H54 (cell line): ENCODE results near the gene EXOC4.

Source experiments
- DNase-seq: peaks from one replicate; pipeline ENCODE4 v3.0.0; 2011; ENCODE audit warnings: low spot score, mixed read lengths; ENCODE audit not compliant: insufficient read length
- FAIRE-seq: peaks from 3 replicates; lab custom pipeline; 2011; peaks lifted over from hg19 to GRCh38; lab: Jason Lieb, UNC
- POLR2A ChIP-seq: IDR thresholded peaks from 2 replicates; pipeline ENCODE4 v1.6.1; 2011; ENCODE audit warnings: low read depth, mild to moderate bottlenecking, low read length

The EXOC4 gene

GRCh38 chr7:133936074-133936473 is 683.2 kb downstream of the EXOC4 start:
- FAIRE-seq = no peak
- no peak for TF ChIP-seq POLR2A
- DNase-seq = no peak

DNA sequence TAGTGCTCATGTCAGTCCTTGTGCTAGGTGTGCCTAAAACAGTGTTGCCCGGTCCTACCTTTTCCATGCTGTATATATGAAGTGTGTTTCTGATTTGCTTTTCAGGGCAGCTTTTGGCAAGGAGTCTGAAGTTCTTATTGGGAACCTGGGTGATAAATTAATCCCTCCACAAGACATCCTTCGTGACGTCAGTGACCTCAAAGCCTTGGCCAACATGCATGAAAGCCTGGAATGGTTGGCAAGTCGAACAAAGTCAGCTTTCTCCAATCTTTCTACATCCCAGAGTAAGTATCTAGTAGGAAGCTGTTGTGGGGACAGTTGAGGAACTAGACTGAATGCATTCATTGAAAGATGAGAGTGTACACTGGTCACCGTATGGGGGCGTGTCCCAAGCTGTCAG is 684.9 kb downstream of the EXOC4 start:
- TF ChIP-seq POLR2A = no peak
- FAIRE-seq (no peak), DNase-seq (no peak)

DNA sequence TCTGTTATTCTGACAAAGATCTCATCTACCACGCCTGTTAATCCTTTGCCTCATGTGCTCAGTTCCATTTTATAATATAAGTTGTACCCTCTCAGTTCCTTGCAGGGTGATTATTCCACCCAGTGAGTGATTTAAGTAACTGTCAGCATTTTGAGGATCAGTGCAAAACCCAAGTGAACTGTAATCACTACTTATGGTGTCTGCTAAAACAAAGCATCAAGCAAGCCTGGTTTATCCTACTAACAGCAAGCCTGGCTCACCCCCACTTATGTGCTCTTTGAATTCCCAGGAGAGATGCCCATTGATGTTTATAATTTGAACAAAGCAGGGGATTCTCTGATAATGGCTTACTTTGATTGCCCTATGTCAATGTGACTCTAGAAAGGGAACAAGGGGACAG is 687.5 kb downstream of the EXOC4 start:
- no peak for FAIRE-seq
- no peak for DNase-seq
- TF ChIP-seq POLR2A = no peak

DNA sequence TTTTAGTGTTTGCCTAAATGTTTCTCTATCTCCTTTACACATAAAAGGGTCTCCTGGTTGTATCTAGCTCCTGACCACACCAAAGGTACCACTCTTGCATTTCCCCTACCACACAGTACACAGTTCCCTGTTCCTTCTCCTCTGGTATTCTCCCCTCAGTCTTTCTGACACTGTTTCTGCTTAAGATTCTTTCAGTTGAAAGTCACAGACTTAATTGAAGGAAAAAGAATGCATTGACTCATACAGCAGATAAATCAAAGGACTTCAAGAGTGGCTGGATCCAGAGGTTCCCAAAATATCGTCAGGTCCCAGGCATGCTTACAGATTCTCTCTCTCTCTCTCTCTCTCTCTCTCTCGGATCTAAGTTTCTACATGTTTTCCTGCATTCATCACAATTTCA is 688.6 kb downstream of the EXOC4 start:
- no peak for TF ChIP-seq POLR2A
- no peak for FAIRE-seq
- no peak for DNase-seq

GRCh38 chr7:133945497-133945896 is 692.6 kb downstream of the EXOC4 start:
- TF ChIP-seq POLR2A = no peak
- DNase-seq = no peak
- no peak for FAIRE-seq

GRCh38 chr7:133947458-133948254 is 694.8 kb downstream of the EXOC4 start:
- FAIRE-seq (no peak), DNase-seq (no peak)
- no peak for TF ChIP-seq POLR2A

DNA sequence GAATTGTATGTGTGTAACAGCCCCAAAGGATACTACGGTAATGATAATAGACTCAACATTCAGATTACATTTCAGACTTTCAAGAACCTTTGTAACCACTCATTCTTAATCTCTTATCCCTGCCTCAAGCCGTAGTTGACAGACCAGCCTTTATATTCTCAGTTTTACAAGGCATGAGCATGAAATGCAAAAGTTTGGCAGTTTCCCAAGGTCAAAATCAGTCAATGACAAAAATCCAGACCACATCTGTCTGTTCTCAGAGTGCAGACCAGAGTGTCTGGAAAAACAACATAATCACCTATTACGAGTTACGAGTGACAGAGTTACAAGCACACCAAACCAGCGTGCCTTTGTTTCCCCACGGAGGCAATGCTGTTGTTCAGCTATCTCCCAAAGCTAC is 695.7 kb downstream of the EXOC4 start:
- FAIRE-seq = no peak
- TF ChIP-seq POLR2A = no peak
- DNase-seq = no peak

GRCh38 chr7:133950855-133951254 is 698.0 kb downstream of the EXOC4 start:
- FAIRE-seq = no peak
- no peak for TF ChIP-seq POLR2A
- DNase-seq = no peak

GRCh38 chr7:133955208-133955607 is 702.3 kb downstream of the EXOC4 start:
- no peak for DNase-seq
- TF ChIP-seq POLR2A = no peak
- no peak for FAIRE-seq

DNA sequence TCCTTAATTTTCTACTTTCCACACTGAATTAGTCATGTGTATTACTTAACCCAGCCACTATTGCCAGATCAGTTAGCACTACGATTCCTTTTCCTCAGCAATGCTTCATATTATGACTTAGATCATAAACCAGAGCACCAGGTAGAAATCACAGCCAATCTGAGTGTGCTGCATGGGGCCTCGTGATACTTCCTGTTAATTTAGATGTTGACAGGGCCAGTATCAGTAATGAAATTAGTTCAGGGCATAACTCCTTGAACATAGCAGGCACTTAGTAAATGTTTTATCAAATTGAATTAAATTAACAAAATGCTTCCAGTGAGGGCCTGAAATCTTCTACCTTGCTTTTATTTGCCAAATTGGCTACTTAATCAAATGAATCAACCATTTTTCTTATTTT is 705.0 kb downstream of the EXOC4 start:
- DNase-seq = no peak
- TF ChIP-seq POLR2A = no peak
- no peak for FAIRE-seq

GRCh38 chr7:133958822-133959221 is 705.9 kb downstream of the EXOC4 start:
- TF ChIP-seq POLR2A = no peak
- FAIRE-seq = no peak

DNA sequence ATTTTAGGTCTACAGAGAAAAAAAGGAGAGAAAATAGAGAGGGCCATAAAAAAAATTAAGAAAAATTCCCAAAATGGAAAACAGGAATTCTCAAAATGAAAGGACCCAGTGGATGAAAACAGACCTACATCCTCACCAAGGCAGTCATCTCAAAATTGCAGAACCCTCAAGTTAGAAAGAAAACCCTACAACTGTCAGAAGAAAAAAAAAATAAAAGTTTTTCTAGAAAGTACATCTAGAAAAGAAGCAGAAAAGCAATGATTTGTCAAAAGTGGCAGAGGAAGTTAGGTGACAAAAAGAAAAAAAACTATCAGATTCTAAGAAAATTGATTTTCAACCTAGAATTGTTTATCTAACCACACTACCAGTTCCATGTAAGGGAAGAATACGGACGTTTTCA is 706.6 kb downstream of the EXOC4 start:
- FAIRE-seq (no peak), DNase-seq (no peak)
- no peak for TF ChIP-seq POLR2A

More at GRCh38 chr7:133958822-133959221, 705.9 kb downstream of the EXOC4 start:
- DNase-seq = no peak

- DNase-seq (no peak), FAIRE-seq (no peak)
- TF ChIP-seq POLR2A = no peak
These were observed 708.8 kb downstream of the EXOC4 start for GRCh38 chr7:133961724-133962123.

DNA sequence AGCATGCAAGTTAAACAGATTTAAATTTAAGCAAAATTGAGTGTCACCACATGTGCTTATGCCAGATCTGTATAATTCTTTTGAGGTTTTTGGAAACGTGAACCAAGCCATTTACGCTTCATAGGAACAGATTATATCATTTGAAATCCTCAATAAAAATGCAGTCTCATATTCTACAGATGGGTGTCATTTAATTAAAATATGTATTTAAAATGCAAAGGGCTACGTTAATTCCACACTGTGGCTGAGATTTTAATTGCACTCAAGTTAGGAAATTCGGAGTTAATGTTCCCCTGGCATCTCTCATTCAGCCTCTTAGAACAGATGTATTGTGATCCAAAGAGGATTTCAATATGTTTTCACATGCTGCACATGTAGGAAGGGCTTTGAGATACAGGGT is 709.8 kb downstream of the EXOC4 start:
- TF ChIP-seq POLR2A = no peak
- FAIRE-seq (no peak), DNase-seq (no peak)

- FAIRE-seq = no peak
- TF ChIP-seq POLR2A = no peak
These were observed 710.8 kb downstream of the EXOC4 start for GRCh38 chr7:133963629-133964028.

More at GRCh38 chr7:133963629-133964028, 710.8 kb downstream of the EXOC4 start:
- DNase-seq = no peak
